IMR-90 (cell line): ENCODE measurements around the gene INIP. TPM values are rescaled to one million over a fixed set of nuclear protein-coding genes. Genes with fewer than 3 reads are reported as not detected.

Experiments used
- ATAC-seq: fragments of 200-7000 bp; cut with Tn5 transposase; 2 replicates; pipeline ENCODE4 v1.9.1; 2020; ENCODE audit warnings: low read depth, mild to moderate bottlenecking, moderate library complexity
- BruUV-seq: library from RNA; stranded (reverse); fragments of 400-500 nt; replicated peaks from 2 replicates; lab custom pipeline; 2021; lab: Mats Ljungman, UMichigan
- CTCF ChIA-PET: fragments of 300-600 bp; formaldehyde crosslinking; extraction: SDS; loops from one replicate; lab custom pipeline; 2021; ENCODE audit warnings: antibody characterized with exemption; lab: Yijun Ruan, JAX
- POLR2A ChIA-PET: fragments of 300-600 bp; sonication (Branson Sonifier 250); formaldehyde crosslinking; loops from one replicate; lab custom pipeline; 2022; ENCODE audit warnings: antibody characterized with exemption; ENCODE audit not compliant: unreplicated experiment; lab: Charles Lee
- DNase-seq: peaks from one replicate; pipeline ENCODE4 v3.0.0; 2013
- H2AFZ ChIP-seq: replicated peaks from 2 replicates; pipeline ENCODE3; 2013; ENCODE audit warnings: low read length, mild to moderate bottlenecking; ENCODE audit not compliant: poor library complexity
- H2AK5ac ChIP-seq: 2 replicates; pipeline ENCODE4 v1.6.1; 2013; ENCODE audit warnings: low read depth, low read length, inconsistent platforms
- H2AK9ac ChIP-seq: replicated peaks from 2 replicates; pipeline ENCODE3; 2013; ENCODE audit warnings: mild to moderate bottlenecking, low read depth, low read length, moderate library complexity; ENCODE audit not compliant: poor library complexity
- H2BK120ac ChIP-seq: 2 replicates; pipeline ENCODE4 v1.6.1; 2013; ENCODE audit warnings: low read depth, low read length, inconsistent platforms
- H2BK15ac ChIP-seq: 3 replicates; pipeline ENCODE4 v1.6.1; 2013; ENCODE audit warnings: low read depth, low read length, inconsistent platforms
- H2BK20ac ChIP-seq: 2 replicates; pipeline ENCODE4 v1.6.1; 2013; ENCODE audit warnings: low read depth, mild to moderate bottlenecking, inconsistent platforms, low read length, moderate library complexity
- H2BK5ac ChIP-seq: 2 replicates; pipeline ENCODE4 v1.6.1; 2013; ENCODE audit warnings: mild to moderate bottlenecking, low read depth, low read length, inconsistent platforms; ENCODE audit not compliant: poor library complexity, severe bottlenecking
- H3K14ac ChIP-seq: replicated peaks from 2 replicates; pipeline ENCODE4 v1.6.1; 2013; ENCODE audit warnings: low read depth, low read length, inconsistent platforms
- H3K18ac ChIP-seq: 2 replicates; pipeline ENCODE4 v1.6.1; 2013; ENCODE audit warnings: low read depth, low read length, control low read depth
- H3K23ac ChIP-seq: 2 replicates; pipeline ENCODE4 v1.6.1; 2013; ENCODE audit warnings: low read depth, low read length, inconsistent platforms
- H3K27ac ChIP-seq: 2 replicates; pipeline ENCODE4 v1.5.1; 2013; ENCODE audit warnings: mild to moderate bottlenecking, control low read depth, low read length; ENCODE audit not compliant: insufficient read depth
- H3K27me3 ChIP-seq: 2 replicates; pipeline ENCODE4 v1.6.1; 2013; ENCODE audit warnings: low read length; ENCODE audit not compliant: control insufficient read depth, insufficient read depth
- H3K36me3 ChIP-seq: 2 replicates; pipeline ENCODE4 v1.6.1; 2013; ENCODE audit warnings: low read length, mixed read lengths; ENCODE audit not compliant: control insufficient read depth, insufficient read depth
- H3K4ac ChIP-seq: 2 replicates; pipeline ENCODE4 v1.6.1; 2013; ENCODE audit warnings: low read depth, low read length, inconsistent platforms
- H3K4me1 ChIP-seq: 2 replicates; pipeline ENCODE4 v1.6.1; 2013; ENCODE audit warnings: low read length, mixed read lengths; ENCODE audit not compliant: control insufficient read depth, insufficient read depth
- H3K4me2 ChIP-seq: 2 replicates; pipeline ENCODE4 v1.6.1; 2013; ENCODE audit warnings: low read depth, mild to moderate bottlenecking, control low read depth, low read length, moderate library complexity
- H3K4me3 ChIP-seq: 2 replicates; pipeline ENCODE4 v1.5.1; 2013; ENCODE audit warnings: low read depth, mild to moderate bottlenecking, control low read depth, low read length, moderate library complexity; ENCODE audit not compliant: insufficient read depth
- H3K56ac ChIP-seq: 2 replicates; pipeline ENCODE4 v1.6.1; 2013; ENCODE audit warnings: low read length, inconsistent platforms; ENCODE audit not compliant: insufficient read depth; ENCODE audit errors: extremely low read depth
- H3K79me1 ChIP-seq, 2 experiments: 2 replicates each; pipeline ENCODE4 v1.6.1; 2013; ENCODE audit warnings: low read length in 2 of 2, inconsistent platforms in 1 of 2, low read depth in 1 of 2
- H3K9ac ChIP-seq: 2 replicates; pipeline ENCODE4 v1.6.1; 2013; ENCODE audit warnings: low read depth, low read length, control low read depth
- H3K9me1 ChIP-seq: 2 replicates; pipeline ENCODE4 v1.6.1; 2013; ENCODE audit warnings: low read length, inconsistent platforms; ENCODE audit not compliant: insufficient read depth
- H3K9me3 ChIP-seq: 2 replicates; pipeline ENCODE4 v1.6.1; 2013; ENCODE audit warnings: low read length; ENCODE audit not compliant: control insufficient read depth, insufficient read depth
- H4K20me1 ChIP-seq: 2 replicates; pipeline ENCODE4 v1.6.1; 2013; ENCODE audit warnings: low read length, inconsistent platforms; ENCODE audit not compliant: insufficient read depth
- H4K5ac ChIP-seq: 2 replicates; pipeline ENCODE4 v1.6.1; 2013; ENCODE audit warnings: mild to moderate bottlenecking, low read depth, low read length, control low read depth
- H4K8ac ChIP-seq, 2 experiments: 2 replicates each; pipeline ENCODE4 v1.6.1; 2013; ENCODE audit warnings: low read depth in 2 of 2, low read length in 2 of 2, control low read depth in 1 of 2, inconsistent platforms in 1 of 2
- H4K91ac ChIP-seq: 2 replicates; pipeline ENCODE4 v1.6.1; 2013; ENCODE audit warnings: low read depth, low read length, inconsistent platforms; ENCODE audit not compliant: insufficient read depth
- CEBPB ChIP-seq: IDR thresholded peaks from 2 replicates; pipeline ENCODE4 v1.6.1; 2012; ENCODE audit warnings: low read depth, low read length, improper control_type of control experiment
- CHD1 ChIP-seq: IDR thresholded peaks from 2 replicates; pipeline ENCODE4 v1.6.1; 2012; ENCODE audit warnings: low read depth, low read length, improper control_type of control experiment
- FOS ChIP-seq: fragments of 150-350 bp; IDR thresholded peaks from 2 replicates; pipeline ENCODE4 v1.6.1; 2016; ENCODE audit warnings: low read depth, low read length
- NFE2L2 ChIP-seq: fragments of 150-350 bp; IDR thresholded peaks from 2 replicates; pipeline ENCODE4 v1.6.1; 2016; ENCODE audit warnings: low read depth, mild to moderate bottlenecking, low read length
- RCOR1 ChIP-seq: IDR thresholded peaks from 2 replicates; pipeline ENCODE4 v1.6.1; 2012; ENCODE audit warnings: mild to moderate bottlenecking, low read length, improper control_type of control experiment; ENCODE audit not compliant: insufficient replicate concordance
- WGBS, 2 experiments: methylation state at CpG; one replicate each; pipeline versions ENCODE4 v1.1.5 to v1.1.7; 2013; ENCODE audit warnings: missing lambda C conversion rate in 2 of 2; ENCODE audit not compliant: insufficient read length in 1 of 2; ENCODE audit errors: extremely low coverage in 2 of 2; 5-methylcytosine and 5-hydroxymethylcytosine counted together
- dilution Hi-C: fragments of 300-500 bp; cut with HindIII; formaldehyde crosslinking; loops from one replicate; pipeline ENCODE4 v1.14.3; 2018; ENCODE audit warnings: low sequenced_read_pairs; ENCODE audit not compliant: unreplicated experiment
- in situ Hi-C: fragments of 300-500 bp; cut with MboI; formaldehyde crosslinking; loops from 3 replicates; pipeline ENCODE4 v1.14.3; 2019; ENCODE audit warnings: low sequenced_read_pairs, inconsistent platforms, mixed read lengths
- intact Hi-C: fragments of 100-400 bp; cut with micrococcal nuclease; formaldehyde crosslinking; loops from 2 replicates; pipeline ENCODE4 v1.10.0; 2022
- polyA plus RNA-seq, 3 experiments: library from polyadenylated mRNA; depleted of rRNA; stranded (reverse); fragments of >200 nt; gene quantifications; 2 replicates each; pipeline ENCODE4 v1.2.3, GENCODE V29; 2012; ENCODE audit warnings: low replicate concordance in 1 of 3
- total RNA-seq: library from RNA; depleted of rRNA; stranded (reverse); fragments of >200 nt; gene quantifications from 2 replicates; pipeline ENCODE4 v1.2.3, GENCODE V29; 2012

Gene INIP
- total and polyA plus RNA-seq, 2 of the 4 experiments (the other 2 are of a cell fraction) = 11.1 to 15.4 TPM

DNA sequence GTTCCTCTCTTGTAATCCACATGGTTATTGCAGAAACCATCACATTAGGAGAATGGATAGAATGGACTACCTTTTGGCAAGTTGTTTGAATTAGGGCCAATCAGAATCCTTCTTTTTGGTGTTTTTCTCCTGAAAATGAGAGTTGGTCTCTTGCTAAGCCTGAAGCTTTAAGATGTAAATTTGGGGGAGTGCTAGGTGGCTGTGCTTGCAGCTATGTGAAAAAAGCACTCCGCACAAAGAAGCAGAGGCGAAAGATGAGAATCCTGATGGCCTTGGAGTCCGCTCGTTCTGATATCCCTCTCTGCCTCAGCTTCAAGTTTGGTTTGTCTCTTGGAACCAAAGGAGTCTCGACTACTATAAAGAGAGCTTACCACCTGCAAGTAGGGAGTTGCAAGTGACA is 63.6 kb downstream of the INIP start:
- H2AK9ac ChIP-seq = no peak overlapping the region
- H4K91ac ChIP-seq = no peak overlapping the region
- no peak overlapping the region for H3K14ac ChIP-seq
- H3K27me3 ChIP-seq = no peaks in the 10 kb centered on the region
- H3K4me2 ChIP-seq = no peak overlapping the region
- WGBS, 2 experiments = 100% methylated on average over 2 of the region's 5 CpGs; no CpG with 5 or more reads in 1 of the 2 experiments
- dilution Hi-C loops (no loop called here), intact Hi-C loops (no loop called here), in situ Hi-C loops (no loop called here)
- no peak overlapping the region for H2AK5ac ChIP-seq
- no peak overlapping the region for H3K27ac ChIP-seq
- no peaks in the 10 kb centered on the region for H3K36me3 ChIP-seq
- H3K9ac ChIP-seq = no peak overlapping the region
- no peak for TF ChIP-seq CEBPB
- TF ChIP-seq FOS = no peak
- TF ChIP-seq CHD1 = no peak
- TF ChIP-seq RCOR1 = no peak
- no peak for TF ChIP-seq NFE2L2
- no peaks in the 10 kb centered on the region for H3K4me1 ChIP-seq
- DNase-seq (no peak), ATAC-seq (no peak)
- H3K23ac ChIP-seq = no peak overlapping the region
- no TSS peak for BruUV-seq
- H2BK5ac ChIP-seq = no peak overlapping the region
- no peak overlapping the region for H3K18ac ChIP-seq
- H3K9me1 ChIP-seq = no peaks in the 10 kb centered on the region
- no peak overlapping the region for H4K5ac ChIP-seq
- no peak overlapping the region for H3K4ac ChIP-seq
- H3K9me3 ChIP-seq = no peaks in the 10 kb centered on the region; the same call in 1 of the 2 replicates
- H2BK20ac ChIP-seq = no peak overlapping the region
- H3K79me1 ChIP-seq = no peaks in the 10 kb centered on the region
- no peaks in the 10 kb centered on the region for H4K20me1 ChIP-seq
- no peak overlapping the region for H2BK15ac ChIP-seq
- H2AFZ ChIP-seq = no peak overlapping the region
- H2BK120ac ChIP-seq = no peak overlapping the region
- ChIA-PET POLR2A (interaction anchor here (0.6 kb wide), 1 partner anchor 15 kb away, joined by 5 read pairs; no protein-coding TSS in a partner anchor), CTCF (no interaction called here)
- no peak overlapping the region for H3K56ac ChIP-seq
- no peak overlapping the region for H3K4me3 ChIP-seq
- H4K8ac ChIP-seq = no peak overlapping the region
